Measurements from ENCODE around the gene ATP8A2. TPM values are rescaled to one million over a fixed set of nuclear protein-coding genes. Genes with fewer than 3 reads are reported as not detected.

ATP8A2 gene
- total RNA-seq, 1 donor from 2014 or later: 4.2 TPM

DNA sequence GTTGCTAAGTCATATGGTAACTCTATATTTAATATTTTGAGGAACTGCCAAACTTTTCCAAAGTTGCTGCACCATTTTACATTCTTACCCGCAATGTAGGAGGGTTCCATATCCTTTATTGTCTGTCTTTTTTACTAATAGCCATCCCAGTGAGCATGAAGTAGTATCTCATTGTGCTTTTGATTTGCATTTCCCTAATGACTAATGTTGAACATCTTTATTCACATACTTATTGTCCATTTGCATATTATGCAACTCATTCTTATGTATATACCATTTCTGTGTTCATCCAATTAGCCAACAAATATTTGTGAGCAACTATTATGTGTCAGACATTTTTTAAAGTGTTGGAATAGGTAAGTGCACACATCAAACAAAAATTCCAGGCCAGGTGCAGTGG lies 20.4 kb upstream of the ATP8A2 start:
- H3K79me2 ChIP-seq (ENCODE audit: low read depth): no peaks in the 10 kb centered on the region
- no peak overlapping the region for H3K27ac ChIP-seq
- Mint-ChIP-seq H3K4me1 (peaks cover 5% of the 10 kb centered on the region), H3K4me3 (no peak overlapping the region), H3K9me3 (no peaks in the 10 kb centered on the region), H3K27me3 (ENCODE audit: insufficient read depth, low read depth) (no peaks in the 10 kb centered on the region), H3K36me3 (no peaks in the 10 kb centered on the region), H3K27ac (no peak overlapping the region)
- no peaks in the 10 kb centered on the region for H4K20me1 ChIP-seq (ENCODE audit: low read depth)
- no peak overlapping the region for H2AFZ ChIP-seq (replicated peaks)
- no peak overlapping the region for H3K9ac ChIP-seq
- H3F3A ChIP-seq (ENCODE audit: low read depth): no peaks in the 10 kb centered on the region
- TF ChIP-seq EZH2phosphoT487 (IDR thresholded peaks at IDR 0.05): no peak
- TF ChIP-seq EZH2 (IDR thresholded peaks at IDR 0.05): no peak
- TF ChIP-seq, protein P1, sequence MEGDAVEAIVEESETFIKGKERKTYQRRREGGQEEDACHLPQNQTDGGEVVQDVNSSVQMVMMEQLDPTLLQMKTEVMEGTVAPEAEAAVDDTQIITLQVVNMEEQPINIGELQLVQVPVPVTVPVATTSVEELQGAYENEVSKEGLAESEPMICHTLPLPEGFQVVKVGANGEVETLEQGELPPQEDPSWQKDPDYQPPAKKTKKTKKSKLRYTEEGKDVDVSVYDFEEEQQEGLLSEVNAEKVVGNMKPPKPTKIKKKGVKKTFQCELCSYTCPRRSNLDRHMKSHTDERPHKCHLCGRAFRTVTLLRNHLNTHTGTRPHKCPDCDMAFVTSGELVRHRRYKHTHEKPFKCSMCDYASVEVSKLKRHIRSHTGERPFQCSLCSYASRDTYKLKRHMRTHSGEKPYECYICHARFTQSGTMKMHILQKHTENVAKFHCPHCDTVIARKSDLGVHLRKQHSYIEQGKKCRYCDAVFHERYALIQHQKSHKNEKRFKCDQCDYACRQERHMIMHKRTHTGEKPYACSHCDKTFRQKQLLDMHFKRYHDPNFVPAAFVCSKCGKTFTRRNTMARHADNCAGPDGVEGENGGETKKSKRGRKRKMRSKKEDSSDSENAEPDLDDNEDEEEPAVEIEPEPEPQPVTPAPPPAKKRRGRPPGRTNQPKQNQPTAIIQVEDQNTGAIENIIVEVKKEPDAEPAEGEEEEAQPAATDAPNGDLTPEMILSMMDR (IDR thresholded peaks at IDR 0.05): no peak
- H3K27me3 ChIP-seq: no peaks in the 10 kb centered on the region
- DNase-seq (ENCODE audit: low spot score): no peak
- H3K4me1 ChIP-seq: peaks cover 15% of the 10 kb centered on the region
- H3K9me3 ChIP-seq (ENCODE audit: low read depth): no peaks in the 10 kb centered on the region
- H3K4me2 ChIP-seq: no peak overlapping the region
- H3K36me3 ChIP-seq: no peaks in the 10 kb centered on the region
- H3K4me3 ChIP-seq: no peak overlapping the region

GRCh38 chr13:25352230-25352629 lies 19.5 kb upstream of the ATP8A2 start:
- DNase-seq (ENCODE audit: low spot score): no peak
- peaks cover 5% of the 10 kb centered on the region for H3K4me1 Mint-ChIP-seq
- Histone ChIP-seq H3K27ac (no peak overlapping the region), H3K79me2 (ENCODE audit: low read depth) (no peaks in the 10 kb centered on the region), H3K4me2 (no peak overlapping the region), H3K27me3 (no peaks in the 10 kb centered on the region), H2AFZ (replicated peaks) (no peak overlapping the region), H3K4me1 (peaks cover 14% of the 10 kb centered on the region), H3K9ac (no peak overlapping the region), H3K36me3 (no peaks in the 10 kb centered on the region), H3F3A (ENCODE audit: low read depth) (no peaks in the 10 kb centered on the region), H3K4me3 (no peak overlapping the region), H3K9me3 (ENCODE audit: low read depth) (no peaks in the 10 kb centered on the region), H4K20me1 (ENCODE audit: low read depth) (no peaks in the 10 kb centered on the region)
- TF ChIP-seq, protein P1 (IDR thresholded peaks at IDR 0.05): no peak
- TF ChIP-seq EZH2phosphoT487 (IDR thresholded peaks at IDR 0.05): no peak
- no peak for TF ChIP-seq EZH2 (IDR thresholded peaks at IDR 0.05)
- no peak overlapping the region for H3K27ac Mint-ChIP-seq
- no peaks in the 10 kb centered on the region for H3K9me3 Mint-ChIP-seq
- no peaks in the 10 kb centered on the region for H3K27me3 Mint-ChIP-seq (ENCODE audit: insufficient read depth, low read depth)
- no peaks in the 10 kb centered on the region for H3K36me3 Mint-ChIP-seq
- no peak overlapping the region for H3K4me3 Mint-ChIP-seq

GRCh38 chr13:25352806-25353205 lies 19.0 kb upstream of the ATP8A2 start:
- Mint-ChIP-seq H3K27ac (peak overlapping the region; percentile 5), H3K9me3 (peaks cover 2% of the 10 kb centered on the region)

More at GRCh38 chr13:25352806-25353205, 19.0 kb upstream of the ATP8A2 start:
- Histone ChIP-seq H3K27me3 (no peaks in the 10 kb centered on the region), H3K4me2 (no peak overlapping the region), H3K36me3 (no peaks in the 10 kb centered on the region), H3K27ac (no peak overlapping the region), H3K4me1 (peaks cover 8% of the 10 kb centered on the region), H3K9me3 (ENCODE audit: low read depth) (no peaks in the 10 kb centered on the region), H3K79me2 (ENCODE audit: low read depth) (no peaks in the 10 kb centered on the region), H3K4me3 (no peak overlapping the region), H2AFZ (replicated peaks) (no peak overlapping the region), H4K20me1 (ENCODE audit: low read depth) (no peaks in the 10 kb centered on the region), H3K9ac (no peak overlapping the region), H3F3A (ENCODE audit: low read depth) (no peaks in the 10 kb centered on the region)
- no peak for DNase-seq (ENCODE audit: low spot score)
- H3K27me3 Mint-ChIP-seq (ENCODE audit: insufficient read depth, low read depth): no peaks in the 10 kb centered on the region
- no peak overlapping the region for H3K4me3 Mint-ChIP-seq
- H3K36me3 Mint-ChIP-seq: no peaks in the 10 kb centered on the region
- peaks cover 5% of the 10 kb centered on the region for H3K4me1 Mint-ChIP-seq
- TF ChIP-seq, protein P1 (IDR thresholded peaks at IDR 0.05): no peak
- TF ChIP-seq EZH2phosphoT487 (IDR thresholded peaks at IDR 0.05) (no peak), EZH2 (IDR thresholded peaks at IDR 0.05) (no peak)

Data from neural progenitor cell (in vitro differentiated cells).